HepG2 (cell line): ENCODE results near the gene CDK5RAP2. TPM values are rescaled to one million over a fixed set of nuclear protein-coding genes. Genes with fewer than 3 reads are reported as not detected.

Experiments used
- ATAC-seq: fragments of 200-7000 bp; cut with Tn5 transposase; 3 replicates; pipeline ENCODE4 v1.9.1; 2020; ENCODE audit warnings: mild to moderate bottlenecking, moderate library complexity
- BruUV-seq: library from RNA; stranded (reverse); fragments of 400-500 nt; replicated peaks from 2 replicates; lab custom pipeline; 2021; lab: Mats Ljungman, UMichigan
- CTCF ChIA-PET: fragments of 300-600 bp; formaldehyde crosslinking; extraction: SDS; loops from one replicate; lab custom pipeline; 2021; ENCODE audit warnings: low total read pairs, inconsistent platforms, low intra/inter-chr PET ratio; lab: Yijun Ruan, JAX
- POLR2A ChIA-PET: fragments of 350-600 bp; sonication (Branson Sonifier 250); formaldehyde crosslinking; loops from one replicate; lab custom pipeline; 2020; ENCODE audit warnings: antibody characterized with exemption, inconsistent platforms; lab: Yijun Ruan, JAX
- DNase-seq: peaks from one replicate; pipeline ENCODE4 v3.0.0-alpha.2; 2015; ENCODE audit warnings: low spot score
- FAIRE-seq: peaks from 3 replicates; lab custom pipeline; 2011; peaks lifted over from hg19 to GRCh38; lab: Jason Lieb, UNC
- H2AFZ ChIP-seq: one replicate; pipeline ENCODE4 v1.6.1; 2011; ENCODE audit warnings: low read length, inconsistent platforms
- H3K27ac ChIP-seq: fragments of 300-600 bp; 3 replicates; pipeline ENCODE4 v1.8.0; 2011; ENCODE audit warnings: mixed run types, mild to moderate bottlenecking, mixed read lengths, low read length, inconsistent platforms; ENCODE audit not compliant: insufficient read depth; ENCODE audit errors: extremely low read length
- H3K27me3 ChIP-seq, 2 experiments: fragments of 200-600 bp in 1 of 2; 2 replicates in 1 of 2; 3 replicates in 1 of 2; pipeline versions ENCODE4 v1.6.0 to v1.8.0; 2011; ENCODE audit warnings: low read length in 2 of 2, mild to moderate bottlenecking in 2 of 2, moderate library complexity in 2 of 2, inconsistent platforms in 1 of 2; ENCODE audit not compliant: insufficient read depth in 2 of 2, control insufficient read depth in 1 of 2
- H3K36me3 ChIP-seq, 2 experiments: fragments of 200-600 bp in 1 of 2; replicated peaks in 1 of 2; 2 replicates in 1 of 2; 3 replicates in 1 of 2; pipeline versions ENCODE4 v1.5.1 to v1.8.0; 2011; ENCODE audit warnings: low read length in 2 of 2, inconsistent platforms in 1 of 2; ENCODE audit not compliant: insufficient read depth in 2 of 2, control insufficient read depth in 1 of 2
- H3K4me1 ChIP-seq: 2 replicates; pipeline ENCODE4 v1.5.1; 2012; ENCODE audit warnings: low read length, inconsistent platforms; ENCODE audit not compliant: insufficient read depth
- H3K4me2 ChIP-seq: 2 replicates; pipeline ENCODE4 v1.6.0; 2011; ENCODE audit warnings: low read depth, low read length, inconsistent platforms
- H3K4me3 ChIP-seq, 3 experiments: fragments of 200-600 bp in 1 of 3; sonication (generic), shearing (Covaris generic) in 1 of 3; replicated peaks in 1 of 3; 2 replicates each; pipeline ENCODE4 v1.5.1; 2011 to 2016; ENCODE audit warnings: low read length in 3 of 3, inconsistent platforms in 2 of 3, low read depth in 2 of 3, mild to moderate bottlenecking in 2 of 3, control low read depth in 1 of 3, mixed read lengths in 1 of 3; ENCODE audit not compliant: insufficient read depth in 1 of 3
- H3K79me2 ChIP-seq: one replicate; pipeline ENCODE4 v1.6.1; 2011; ENCODE audit warnings: low read length, inconsistent platforms; ENCODE audit not compliant: insufficient read depth
- H3K9ac ChIP-seq: 2 replicates; pipeline ENCODE4 v1.6.0; 2011; ENCODE audit warnings: mild to moderate bottlenecking, low read depth, low read length, inconsistent platforms; ENCODE audit not compliant: insufficient read depth
- H3K9me3 ChIP-seq: 2 replicates; pipeline ENCODE4 v1.5.1; 2012; ENCODE audit warnings: mild to moderate bottlenecking, low read length
- H4K20me1 ChIP-seq: 2 replicates; pipeline ENCODE4 v1.6.0; 2011; ENCODE audit warnings: inconsistent platforms, mild to moderate bottlenecking, low read length, moderate library complexity; ENCODE audit not compliant: insufficient read depth
- GATAD1 ChIP-seq: IDR thresholded peaks from 2 replicates; pipeline ENCODE4 v1.6.1; 2016; ENCODE audit warnings: missing genetic modification reagents, missing compliant biosample characterization
- MLX ChIP-seq: IDR thresholded peaks from 2 replicates; pipeline ENCODE4 v1.6.1; 2016
- ZBTB2 ChIP-seq: sonication (generic); formaldehyde crosslinking; IDR thresholded peaks from 2 replicates; pipeline ENCODE4 v1.8.0; 2022; ENCODE audit warnings: low read depth, missing genetic modification reagents
- ZNF280B ChIP-seq: sonication (generic); formaldehyde crosslinking; IDR thresholded peaks from 2 replicates; pipeline ENCODE4 v1.5.0; 2020; ENCODE audit warnings: missing genetic modification reagents, mild to moderate bottlenecking, borderline replicate concordance
- ZNF337 ChIP-seq: sonication (generic); formaldehyde crosslinking; IDR thresholded peaks from 2 replicates; pipeline ENCODE4 v1.5.1; 2020; ENCODE audit warnings: missing genetic modification reagents, low read depth, mild to moderate bottlenecking, borderline replicate concordance
- WGBS: methylation state at CpG from one replicate; pipeline ENCODE4 v1.1.6; 2017; ENCODE audit warnings: low lambda C conversion rate; 5-methylcytosine and 5-hydroxymethylcytosine counted together
- in situ Hi-C: cut with HindIII; loops from 2 replicates; pipeline ENCODE4 v1.10.0; 2017; ENCODE audit warnings: low pct_unique_long_range_greater_than_20kb; ENCODE audit not compliant: extremely low pct_ligation_motif_present
- intact Hi-C: fragments of 100-400 bp; cut with micrococcal nuclease; formaldehyde crosslinking; loops from one replicate; pipeline ENCODE4 v1.10.0; 2022; ENCODE audit not compliant: unreplicated experiment
- polyA plus RNA-seq, 8 experiments: library from polyadenylated mRNA; depleted of rRNA in 3 of 8; stranded (reverse) in 7 of 8; unstranded in 1 of 8; fragments of >200 nt; fragmentation: Illumina TruSeq in 4 of 8; extraction: Trizol in 4 of 8; gene quantifications; 2 replicates each; pipeline versions ENCODE4 v1.2.1 to v1.2.3, GENCODE V29; 2011 to 2016; ENCODE audit warnings: low read depth in 4 of 8, missing spikeins in 1 of 8, mixed read lengths in 1 of 8; ENCODE audit not compliant: insufficient read depth in 1 of 8
- total RNA-seq, 5 experiments: library from RNA; depleted of rRNA; stranded (reverse); fragments of >200 nt; fragmentation: Illumina TruSeq; extraction: Trizol; gene quantifications; 2 replicates each; pipeline ENCODE4 v1.2.3, GENCODE V29; 2016; ENCODE audit warnings: low read depth in 1 of 5
- TF ChIP-seq, protein P1 (sequence below): sonication (generic); formaldehyde crosslinking; IDR thresholded peaks from 2 replicates; pipeline ENCODE4 v1.4.0; 2020; ENCODE audit warnings: missing genetic modification reagents, borderline replicate concordance

The CDK5RAP2 gene
- total and polyA plus RNA-seq, 2 of the 13 experiments (the other 11 are each of a cell fraction or from before 2014, with no cell fraction given) = 31.8 to 42.2 TPM

DNA sequence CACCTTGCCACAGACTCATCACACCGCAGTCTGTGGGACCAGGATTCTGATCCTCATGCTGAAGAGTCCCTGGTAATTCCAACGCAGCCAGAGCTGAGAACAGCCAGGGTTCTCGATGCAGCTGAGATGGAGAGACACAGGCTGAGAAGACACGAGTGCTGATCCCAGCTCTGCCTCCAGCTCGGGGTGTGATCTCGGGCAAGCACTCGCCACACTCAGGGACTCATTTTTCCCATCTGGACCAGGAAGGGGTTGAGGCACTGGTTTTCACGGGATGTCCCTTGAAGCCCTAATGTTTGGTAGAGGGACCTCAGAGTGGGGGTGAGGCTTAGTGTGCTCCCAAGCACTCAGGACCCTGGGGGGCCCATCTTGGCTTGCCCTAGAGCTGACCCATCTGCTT is 200.4 kb downstream of the CDK5RAP2 start:
- intact Hi-C loops = no loop called here
- POLR2A ChIA-PET = no interaction called here
- ATAC-seq (no peak), DNase-seq (no peak)
- Histone ChIP-seq H3K27me3 (no peaks in the 10 kb centered on the region), H3K9ac (no peak overlapping the region), H2AFZ (no peak overlapping the region)
- WGBS = 100% methylated on average over 1 of the region's 8 CpGs
- in situ Hi-C loops = no loop called here
- TF ChIP-seq, protein P1, sequence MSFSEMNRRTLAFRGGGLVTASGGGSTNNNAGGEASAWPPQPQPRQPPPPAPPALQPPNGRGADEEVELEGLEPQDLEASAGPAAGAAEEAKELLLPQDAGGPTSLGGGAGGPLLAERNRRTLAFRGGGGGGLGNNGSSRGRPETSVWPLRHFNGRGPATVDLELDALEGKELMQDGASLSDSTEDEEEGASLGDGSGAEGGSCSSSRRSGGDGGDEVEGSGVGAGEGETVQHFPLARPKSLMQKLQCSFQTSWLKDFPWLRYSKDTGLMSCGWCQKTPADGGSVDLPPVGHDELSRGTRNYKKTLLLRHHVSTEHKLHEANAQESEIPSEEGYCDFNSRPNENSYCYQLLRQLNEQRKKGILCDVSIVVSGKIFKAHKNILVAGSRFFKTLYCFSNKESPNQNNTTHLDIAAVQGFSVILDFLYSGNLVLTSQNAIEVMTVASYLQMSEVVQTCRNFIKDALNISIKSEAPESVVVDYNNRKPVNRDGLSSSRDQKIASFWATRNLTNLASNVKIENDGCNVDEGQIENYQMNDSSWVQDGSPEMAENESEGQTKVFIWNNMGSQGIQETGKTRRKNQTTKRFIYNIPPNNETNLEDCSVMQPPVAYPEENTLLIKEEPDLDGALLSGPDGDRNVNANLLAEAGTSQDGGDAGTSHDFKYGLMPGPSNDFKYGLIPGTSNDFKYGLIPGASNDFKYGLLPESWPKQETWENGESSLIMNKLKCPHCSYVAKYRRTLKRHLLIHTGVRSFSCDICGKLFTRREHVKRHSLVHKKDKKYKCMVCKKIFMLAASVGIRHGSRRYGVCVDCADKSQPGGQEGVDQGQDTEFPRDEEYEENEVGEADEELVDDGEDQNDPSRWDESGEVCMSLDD = no peak
- TF ChIP-seq ZBTB2 (CRISPR knock-in tag) (no peak), MLX (no peak), ZNF280B (CRISPR knock-in tag) (peak; percentile 50; the same call in 1 of the 2 replicates), GATAD1 (CRISPR knock-in tag) (no peak), ZNF337 (peak; percentile 100; the same call in 1 of the 2 replicates)
- TF ChIP-seq, all 625 proteins: peak for 2
- Histone ChIP-seq H3K27ac (no peak overlapping the region), H3K79me2 (no peaks in the 10 kb centered on the region), H3K36me3 (no peaks in the 10 kb centered on the region), H3K4me3 (no peak overlapping the region), H3K4me2 (no peak overlapping the region), H3K4me1 (peaks cover 20% of the 10 kb centered on the region), H4K20me1 (no peaks in the 10 kb centered on the region), H3K9me3 (peaks cover 8% of the 10 kb centered on the region; the same call in 1 of the 2 replicates)
- no peak for FAIRE-seq
- CTCF ChIA-PET = no interaction called here
- no TSS peak for BruUV-seq
